ES-I3 (cell line): ENCODE data around the gene FAM111A.
"Not testable (repeated sequence)": the region's sequence is repeated elsewhere in the genome, so short reads cannot be mapped to it uniquely, and the experiment has no call there.

Source experiments
- H3K36me3 ChIP-seq: 2 replicates; pipeline ENCODE4 v1.6.1; 2013; ENCODE audit warnings: mild to moderate bottlenecking, low read length, control low read depth, moderate library complexity; ENCODE audit not compliant: insufficient read depth
- H3K4me1 ChIP-seq: 2 replicates; pipeline ENCODE4 v1.6.1; 2013; ENCODE audit warnings: mild to moderate bottlenecking, control low read depth, low read length; ENCODE audit not compliant: insufficient read depth
- H3K9ac ChIP-seq: 2 replicates; pipeline ENCODE4 v1.6.1; 2013; ENCODE audit warnings: low read depth, mild to moderate bottlenecking, low read length, moderate library complexity
- H3K9me3 ChIP-seq: 2 replicates; pipeline ENCODE4 v1.6.1; 2013; ENCODE audit warnings: mild to moderate bottlenecking, low read length, moderate library complexity; ENCODE audit not compliant: control insufficient read depth, insufficient read depth

The FAM111A gene

GRCh38 chr11:59119826-59120225, 22.8 kb upstream of the FAM111A start:
- Histone ChIP-seq H3K9me3 (peaks cover 15% of the 10 kb centered on the region), H3K4me1 (no peaks in the 10 kb centered on the region), H3K36me3 (no peaks in the 10 kb centered on the region), H3K9ac (no peak overlapping the region)

- Histone ChIP-seq H3K9ac (no peak overlapping the region), H3K9me3 (no peaks in the 10 kb centered on the region; the same call in none of the 2 replicates), H3K36me3 (no peaks in the 10 kb centered on the region), H3K4me1 (no peaks in the 10 kb centered on the region)
Observed at GRCh38 chr11:59135648-59136461, 6.8 kb upstream of the FAM111A start.

- H3K4me1 ChIP-seq, H3K9ac ChIP-seq, H3K36me3 ChIP-seq, H3K9me3 ChIP-seq: not testable (repeated sequence)
Observed at GRCh38 chr11:59136551-59136950, 6.1 kb upstream of the FAM111A start.

GRCh38 chr11:59137190-59137589, 5.5 kb upstream of the FAM111A start:
- Histone ChIP-seq H3K9ac (no peak overlapping the region), H3K4me1 (no peaks in the 10 kb centered on the region), H3K9me3 (no peaks in the 10 kb centered on the region; the same call in 1 of the 2 replicates), H3K36me3 (no peaks in the 10 kb centered on the region)

GRCh38 chr11:59138643-59139042, 4.0 kb upstream of the FAM111A start:
- Histone ChIP-seq H3K9ac (no peak overlapping the region), H3K4me1 (no peaks in the 10 kb centered on the region), H3K9me3 (no peaks in the 10 kb centered on the region; the same call in 1 of the 2 replicates), H3K36me3 (no peaks in the 10 kb centered on the region)

- no peak overlapping the region for H3K9ac ChIP-seq
- no peaks in the 10 kb centered on the region; the same call in 1 of the 2 replicates for H3K9me3 ChIP-seq
- no peaks in the 10 kb centered on the region for H3K36me3 ChIP-seq
- no peaks in the 10 kb centered on the region for H3K4me1 ChIP-seq
Observed at GRCh38 chr11:59141191-59141590, 1.5 kb upstream of the FAM111A start.

- H3K9me3 ChIP-seq: no peaks in the 10 kb centered on the region; the same call in 1 of the 2 replicates
- no peaks in the 10 kb centered on the region for H3K4me1 ChIP-seq
- peak overlapping the region; percentile 77 for H3K9ac ChIP-seq
- H3K36me3 ChIP-seq: no peaks in the 10 kb centered on the region
Observed at GRCh38 chr11:59141673-59142460, 789 bp upstream of the FAM111A start.

- Histone ChIP-seq H3K9ac (peak overlapping the region; percentile 50; the same call in 1 of the 2 replicates), H3K4me1 (no peaks in the 10 kb centered on the region)
Observed at GRCh38 chr11:59144096-59144495, 1.4 kb downstream of the FAM111A start.

GRCh38 chr11:59144579-59145345, 2.1 kb downstream of the FAM111A start:
- Histone ChIP-seq H3K36me3 (no peaks in the 10 kb centered on the region), H3K9me3 (no peaks in the 10 kb centered on the region), H3K4me1 (no peaks in the 10 kb centered on the region), H3K9ac (peak overlapping the region; percentile 50)

More at GRCh38 chr11:59144096-59144495, 1.4 kb downstream of the FAM111A start:
- H3K9me3 ChIP-seq: no peaks in the 10 kb centered on the region
- no peaks in the 10 kb centered on the region for H3K36me3 ChIP-seq

GRCh38 chr11:59145534-59145933, 2.9 kb downstream of the FAM111A start:
- H3K36me3 ChIP-seq: no peaks in the 10 kb centered on the region
- H3K9ac ChIP-seq: 0 out of 2 replicates have a peak overlapping the region, but pooled peaks have one; percentile 50
- H3K4me1 ChIP-seq: no peaks in the 10 kb centered on the region
- no peaks in the 10 kb centered on the region for H3K9me3 ChIP-seq

GRCh38 chr11:59151761-59152160, 9.1 kb downstream of the FAM111A start:
- Histone ChIP-seq H3K9me3 (no peaks in the 10 kb centered on the region), H3K36me3 (no peaks in the 10 kb centered on the region), H3K4me1 (no peaks in the 10 kb centered on the region), H3K9ac (no peak overlapping the region)

- H3K36me3 ChIP-seq: no peaks in the 10 kb centered on the region
- H3K4me1 ChIP-seq: no peaks in the 10 kb centered on the region
- no peaks in the 10 kb centered on the region for H3K9me3 ChIP-seq
- H3K9ac ChIP-seq: no peak overlapping the region
Observed at GRCh38 chr11:59152312-59152951, 9.8 kb downstream of the FAM111A start.

- H3K36me3 ChIP-seq: no peaks in the 10 kb centered on the region
- no peak overlapping the region for H3K9ac ChIP-seq
- no peaks in the 10 kb centered on the region for H3K4me1 ChIP-seq
Observed at GRCh38 chr11:59154610-59155009, 12.0 kb downstream of the FAM111A start.

GRCh38 chr11:59157433-59157832, 14.8 kb downstream of the FAM111A start:
- Histone ChIP-seq H3K36me3 (no peaks in the 10 kb centered on the region), H3K4me1 (no peaks in the 10 kb centered on the region), H3K9me3 (no peaks in the 10 kb centered on the region), H3K9ac (no peak overlapping the region)

More at GRCh38 chr11:59154610-59155009, 12.0 kb downstream of the FAM111A start:
- no peaks in the 10 kb centered on the region for H3K9me3 ChIP-seq
